ENCODE results near the gene LRIT1.

The LRIT1 gene

DNA sequence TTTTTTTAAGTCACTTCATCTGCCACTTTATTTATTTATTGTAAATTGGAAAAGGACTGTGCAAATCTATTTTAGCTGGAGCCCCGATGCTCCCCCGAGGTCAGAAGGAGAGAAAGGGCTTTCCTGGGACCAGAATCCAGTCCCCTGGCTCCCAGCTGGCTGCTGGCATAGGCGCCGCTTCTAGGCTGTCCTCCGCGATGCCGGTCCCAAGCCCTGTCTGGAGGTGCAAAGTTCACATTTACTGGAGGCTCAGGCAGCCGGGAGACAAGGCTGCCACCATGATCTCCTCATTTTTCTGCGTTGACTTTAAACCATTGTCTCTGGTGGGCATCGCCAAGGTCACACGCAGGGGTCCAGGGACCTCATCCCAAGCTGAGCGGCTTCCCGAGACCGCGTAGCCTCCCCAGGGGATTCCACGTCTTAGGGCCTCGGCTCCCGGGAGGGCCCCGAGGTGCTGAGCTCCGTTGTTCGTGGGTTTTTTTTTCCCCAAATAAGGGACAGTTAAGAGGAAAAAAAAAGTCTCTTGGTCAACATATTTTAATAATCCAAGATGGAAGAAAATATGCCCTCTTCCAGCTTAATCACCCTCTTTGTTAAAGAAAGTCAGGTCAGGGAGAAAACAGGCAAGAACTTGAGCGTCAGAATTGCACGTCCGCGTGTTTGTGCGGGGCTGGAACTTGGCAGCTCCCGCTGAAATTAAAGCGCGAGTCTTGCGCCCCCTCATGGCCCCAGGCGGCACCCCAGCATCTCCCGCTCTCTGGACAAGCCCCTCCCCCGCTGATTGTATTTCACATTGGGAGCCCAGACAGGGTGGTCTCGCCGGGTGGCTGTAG is 15.4 kb upstream of the LRIT1 start:
- Histone ChIP-seq H3K27ac (ENCODE audit: low read depth, low read length) (no peak overlapping the region), H3K4me1 (ENCODE audit: control insufficient read depth in 5 of 5, insufficient read depth in 5 of 5, low read length in 5 of 5) (peaks cover 0 to 10% (median 9%) of the 10 kb centered on the region in 5 donors), H3K4me3 (ENCODE audit: low read depth in 1 of 5, low read length in 5 of 5) (peak overlapping the region in 1 of 5 donors; percentile 19), H3K36me3 (ENCODE audit: control insufficient read depth in 5 of 5, insufficient read depth in 5 of 5, low read length in 5 of 5) (no peaks in the 10 kb centered on the region), H3K9me3 (ENCODE audit: control insufficient read depth in 5 of 5, low read length in 5 of 5) (peaks cover 0 to 4% (median 0%) of the 10 kb centered on the region in 5 donors), H3K9ac (ENCODE audit: low read length in 5 of 5) (peak overlapping the region in 1 of 5 donors; percentile 12), H3K27me3 (ENCODE audit: control insufficient read depth in 5 of 5, insufficient read depth in 4 of 5, low read length in 5 of 5) (peaks cover 0 to 18% (median 0%) of the 10 kb centered on the region in 5 donors)

DNA sequence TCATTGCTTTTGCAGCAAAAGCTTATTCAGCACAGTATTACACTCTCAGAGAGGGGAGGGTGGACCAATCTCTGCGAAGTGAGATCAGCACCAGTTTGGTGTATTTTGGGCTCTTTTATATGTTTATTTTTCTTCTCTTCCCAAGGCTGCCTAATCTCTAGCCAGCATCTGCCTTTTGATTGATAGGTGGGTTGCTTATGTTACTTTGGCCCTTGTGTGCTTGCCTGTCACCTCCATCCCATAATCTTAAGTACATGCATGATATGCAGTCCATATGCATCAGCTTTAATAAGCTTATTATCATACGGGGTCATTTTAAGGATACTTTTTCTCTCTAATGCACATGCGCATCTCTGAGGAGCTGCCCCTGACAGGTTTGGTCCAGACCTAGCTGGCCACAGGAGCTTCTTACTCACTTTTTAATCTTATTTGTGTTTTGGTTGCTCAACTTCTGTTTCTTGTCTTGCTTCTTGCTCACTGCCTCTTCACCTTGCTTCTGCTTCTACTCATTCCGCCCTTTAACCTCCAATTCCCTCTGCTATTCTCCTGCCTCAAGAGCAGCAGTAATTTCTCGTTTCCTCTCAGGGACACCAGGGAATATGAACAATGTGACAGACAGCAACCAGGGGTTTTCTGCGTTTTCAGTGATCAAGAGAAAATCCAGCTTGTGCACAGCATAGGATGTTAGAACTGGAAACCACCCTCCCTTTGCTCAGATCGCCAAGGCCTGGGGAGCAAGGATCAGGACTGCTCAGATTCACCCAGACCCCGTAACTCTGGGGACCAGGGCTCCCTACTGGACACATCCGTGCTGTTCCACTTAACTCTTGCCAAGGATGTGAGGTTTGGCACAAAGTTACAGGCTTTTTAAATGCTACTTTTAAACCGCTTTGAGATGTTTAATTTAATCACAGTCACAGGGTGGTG is 13.5 kb upstream of the LRIT1 start:
- Histone ChIP-seq H3K4me1 (ENCODE audit: control insufficient read depth in 5 of 5, insufficient read depth in 5 of 5, low read length in 5 of 5) (peaks cover 0 to 10% (median 9%) of the 10 kb centered on the region in 5 donors), H3K4me3 (ENCODE audit: low read depth in 1 of 5, low read length in 5 of 5) (no peak overlapping the region), H3K27ac (ENCODE audit: low read depth, low read length) (no peak overlapping the region), H3K27me3 (ENCODE audit: control insufficient read depth in 5 of 5, insufficient read depth in 4 of 5, low read length in 5 of 5) (peaks cover 0 to 6% (median 0%) of the 10 kb centered on the region in 5 donors), H3K36me3 (ENCODE audit: control insufficient read depth in 5 of 5, insufficient read depth in 5 of 5, low read length in 5 of 5) (no peaks in the 10 kb centered on the region), H3K9ac (ENCODE audit: low read length in 5 of 5) (no peak overlapping the region), H3K9me3 (ENCODE audit: control insufficient read depth in 5 of 5, low read length in 5 of 5) (peaks cover 0 to 10% (median 0%) of the 10 kb centered on the region in 5 donors)

GRCh38 chr10:84248794-84249193 is 7.4 kb upstream of the LRIT1 start:
- Histone ChIP-seq H3K27me3 (ENCODE audit: control insufficient read depth in 5 of 5, insufficient read depth in 4 of 5, low read length in 5 of 5) (peaks cover 0 to 10% (median 0%) of the 10 kb centered on the region in 5 donors), H3K4me1 (ENCODE audit: control insufficient read depth in 5 of 5, insufficient read depth in 5 of 5, low read length in 5 of 5) (peaks cover 0 to 8% (median 2%) of the 10 kb centered on the region in 5 donors), H3K9me3 (ENCODE audit: control insufficient read depth in 5 of 5, low read length in 5 of 5) (peaks cover 0 to 10% (median 0%) of the 10 kb centered on the region in 5 donors), H3K9ac (ENCODE audit: low read length in 5 of 5) (no peak overlapping the region), H3K36me3 (ENCODE audit: control insufficient read depth in 5 of 5, insufficient read depth in 5 of 5, low read length in 5 of 5) (no peaks in the 10 kb centered on the region), H3K27ac (ENCODE audit: low read depth, low read length) (no peak overlapping the region), H3K4me3 (ENCODE audit: low read depth in 1 of 5, low read length in 5 of 5) (no peak overlapping the region)

DNA sequence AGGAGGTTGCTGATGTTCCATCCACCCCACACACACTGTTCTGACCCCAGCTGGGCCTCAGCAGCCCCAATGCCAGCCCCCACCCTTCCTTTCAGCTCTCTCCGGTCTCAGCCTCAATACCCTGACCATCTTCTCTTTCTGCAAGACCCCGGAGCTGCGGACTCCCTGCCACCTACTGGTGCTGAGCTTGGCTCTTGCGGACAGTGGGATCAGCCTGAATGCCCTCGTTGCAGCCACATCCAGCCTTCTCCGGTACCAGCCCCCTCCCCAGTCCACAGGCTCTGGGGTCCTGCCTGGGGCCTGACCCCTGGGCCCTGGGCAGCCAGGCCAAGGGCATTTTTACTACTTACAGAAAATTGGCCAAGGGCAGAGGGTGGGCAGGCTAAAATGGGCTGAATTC is 6.2 kb upstream of the LRIT1 start:
- H3K36me3 ChIP-seq (ENCODE audit: control insufficient read depth in 5 of 5, insufficient read depth in 5 of 5, low read length in 5 of 5): no peaks in the 10 kb centered on the region
- H3K27ac ChIP-seq (ENCODE audit: low read depth, low read length): no peak overlapping the region
- H3K9ac ChIP-seq (ENCODE audit: low read length in 5 of 5): no peak overlapping the region
- no peak overlapping the region for H3K4me3 ChIP-seq (ENCODE audit: low read depth in 1 of 5, low read length in 5 of 5)
- H3K27me3 ChIP-seq (ENCODE audit: control insufficient read depth in 5 of 5, insufficient read depth in 4 of 5, low read length in 5 of 5): peaks cover 0 to 10% (median 0%) of the 10 kb centered on the region in 5 donors
- peaks cover 0 to 10% (median 0%) of the 10 kb centered on the region in 5 donors for H3K9me3 ChIP-seq (ENCODE audit: control insufficient read depth in 5 of 5, low read length in 5 of 5)
- peaks cover 0 to 8% (median 2%) of the 10 kb centered on the region in 5 donors for H3K4me1 ChIP-seq (ENCODE audit: control insufficient read depth in 5 of 5, insufficient read depth in 5 of 5, low read length in 5 of 5)

DNA sequence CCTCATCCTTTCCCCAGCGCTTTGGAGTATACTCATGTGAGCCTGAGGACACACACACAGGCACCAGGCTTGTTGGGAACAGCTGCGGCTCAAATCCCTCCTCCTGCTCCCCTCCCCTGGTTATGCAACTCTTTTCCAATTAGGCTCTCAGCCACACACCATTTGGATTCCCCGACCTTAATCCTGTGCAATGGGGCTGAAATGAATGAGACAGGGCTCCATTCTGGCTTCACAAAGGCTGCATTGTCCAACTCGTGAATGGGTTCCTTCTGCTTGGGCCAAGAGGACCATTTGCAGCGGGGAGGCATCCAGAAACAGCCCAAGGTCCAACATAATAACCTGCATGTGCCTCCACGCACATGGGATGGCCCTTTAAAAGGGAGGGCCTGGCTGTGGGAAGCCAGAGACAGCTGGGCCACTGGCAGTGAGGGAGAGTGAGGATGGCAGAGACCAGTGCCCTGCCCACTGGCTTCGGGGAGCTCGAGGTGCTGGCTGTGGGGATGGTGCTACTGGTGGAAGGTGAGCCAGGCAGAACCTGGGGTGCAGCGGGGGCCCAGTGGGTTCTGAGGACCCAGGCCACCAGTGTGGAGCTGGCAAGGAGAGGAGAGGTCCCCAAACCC is 3.4 kb upstream of the LRIT1 start, which contains the start of gene RGR:
Gene RGR, plus strand, starts transcription at position 403 of the 620 bp plus-strand sequence. Its CDS starts 38 bp downstream, at position 441.
- no peaks in the 10 kb centered on the region for H3K9me3 ChIP-seq (ENCODE audit: control insufficient read depth in 5 of 5, low read length in 5 of 5)
- H3K36me3 ChIP-seq (ENCODE audit: control insufficient read depth in 5 of 5, insufficient read depth in 5 of 5, low read length in 5 of 5): no peaks in the 10 kb centered on the region
- H3K4me1 ChIP-seq (ENCODE audit: control insufficient read depth in 5 of 5, insufficient read depth in 5 of 5, low read length in 5 of 5): peaks cover 0 to 8% (median 2%) of the 10 kb centered on the region in 5 donors
- H3K9ac ChIP-seq (ENCODE audit: low read length in 5 of 5): no peak within 1 kb of the TSS
- no peak within 1 kb of the TSS for H3K4me3 ChIP-seq (ENCODE audit: low read depth in 1 of 5, low read length in 5 of 5)
- no peak within 1 kb of the TSS for H3K27ac ChIP-seq (ENCODE audit: low read depth, low read length)
- peaks cover 0 to 8% (median 0%) of the 10 kb centered on the region in 5 donors for H3K27me3 ChIP-seq (ENCODE audit: control insufficient read depth in 5 of 5, insufficient read depth in 4 of 5, low read length in 5 of 5)

GRCh38 chr10:84243759-84244158 is 2.4 kb upstream of the LRIT1 start:
- Histone ChIP-seq H3K9me3 (ENCODE audit: control insufficient read depth in 5 of 5, low read length in 5 of 5) (no peaks in the 10 kb centered on the region), H3K4me3 (ENCODE audit: low read depth in 1 of 5, low read length in 5 of 5) (no peak overlapping the region), H3K36me3 (ENCODE audit: control insufficient read depth in 5 of 5, insufficient read depth in 5 of 5, low read length in 5 of 5) (no peaks in the 10 kb centered on the region), H3K4me1 (ENCODE audit: control insufficient read depth in 5 of 5, insufficient read depth in 5 of 5, low read length in 5 of 5) (peaks cover 0 to 8% (median 2%) of the 10 kb centered on the region in 5 donors), H3K27me3 (ENCODE audit: control insufficient read depth in 5 of 5, insufficient read depth in 4 of 5, low read length in 5 of 5) (peaks cover 0 to 6% (median 0%) of the 10 kb centered on the region in 5 donors), H3K9ac (ENCODE audit: low read length in 5 of 5) (no peak overlapping the region), H3K27ac (ENCODE audit: low read depth, low read length) (no peak overlapping the region)

DNA sequence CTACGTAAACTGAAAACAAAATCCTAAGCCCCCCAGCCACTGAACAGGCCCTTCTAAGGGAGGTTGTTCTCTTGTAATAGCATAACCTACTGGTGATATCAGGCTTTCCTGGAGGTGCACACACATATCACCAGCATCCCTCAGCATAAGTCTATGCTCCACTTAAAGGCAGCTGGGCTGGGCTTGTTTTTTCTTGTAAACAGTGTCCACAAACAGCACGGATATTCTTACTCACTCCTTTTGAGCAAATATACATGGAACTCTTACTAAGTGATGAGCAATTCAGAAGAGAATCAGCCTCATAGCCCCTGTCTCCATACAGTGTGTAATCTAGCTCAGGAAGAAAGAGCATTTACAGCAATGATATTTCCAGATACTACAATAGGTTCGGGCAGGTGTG is 2.4 kb downstream of the LRIT1 start:
- Histone ChIP-seq H3K4me1 (ENCODE audit: control insufficient read depth in 5 of 5, insufficient read depth in 5 of 5, low read length in 5 of 5) (peaks cover 0 to 9% (median 5%) of the 10 kb centered on the region in 5 donors), H3K9me3 (ENCODE audit: control insufficient read depth in 5 of 5, low read length in 5 of 5) (no peaks in the 10 kb centered on the region), H3K27ac (ENCODE audit: low read depth, low read length) (no peak overlapping the region), H3K27me3 (ENCODE audit: control insufficient read depth in 5 of 5, insufficient read depth in 4 of 5, low read length in 5 of 5) (peaks cover 0 to 8% (median 4%) of the 10 kb centered on the region in 5 donors), H3K36me3 (ENCODE audit: control insufficient read depth in 5 of 5, insufficient read depth in 5 of 5, low read length in 5 of 5) (no peaks in the 10 kb centered on the region), H3K9ac (ENCODE audit: low read length in 5 of 5) (no peak overlapping the region), H3K4me3 (ENCODE audit: low read depth in 1 of 5, low read length in 5 of 5) (no peak overlapping the region)

- Histone ChIP-seq H3K27ac (ENCODE audit: low read depth, low read length) (no peak overlapping the region), H3K27me3 (ENCODE audit: control insufficient read depth in 5 of 5, insufficient read depth in 4 of 5, low read length in 5 of 5) (peaks cover 0 to 9% (median 4%) of the 10 kb centered on the region in 5 donors)
Observed at GRCh38 chr10:84237199-84238051, 3.9 kb downstream of the LRIT1 start.

GRCh38 chr10:84236807-84237198 is 4.5 kb downstream of the LRIT1 start:
- Histone ChIP-seq H3K9me3 (ENCODE audit: control insufficient read depth in 5 of 5, low read length in 5 of 5) (peaks cover 0 to 2% (median 0%) of the 10 kb centered on the region in 5 donors), H3K27ac (ENCODE audit: low read depth, low read length) (no peak overlapping the region), H3K9ac (ENCODE audit: low read length in 5 of 5) (no peak overlapping the region), H3K4me3 (ENCODE audit: low read depth in 1 of 5, low read length in 5 of 5) (no peak overlapping the region), H3K27me3 (ENCODE audit: control insufficient read depth in 5 of 5, insufficient read depth in 4 of 5, low read length in 5 of 5) (peaks cover 0 to 9% (median 4%) of the 10 kb centered on the region in 5 donors), H3K36me3 (ENCODE audit: control insufficient read depth in 5 of 5, insufficient read depth in 5 of 5, low read length in 5 of 5) (no peaks in the 10 kb centered on the region), H3K4me1 (ENCODE audit: control insufficient read depth in 5 of 5, insufficient read depth in 5 of 5, low read length in 5 of 5) (peaks cover 0 to 9% (median 5%) of the 10 kb centered on the region in 5 donors)

More at GRCh38 chr10:84237199-84238051, 3.9 kb downstream of the LRIT1 start:
- peaks cover 0 to 9% (median 5%) of the 10 kb centered on the region in 5 donors for H3K4me1 ChIP-seq (ENCODE audit: control insufficient read depth in 5 of 5, insufficient read depth in 5 of 5, low read length in 5 of 5)
- H3K36me3 ChIP-seq (ENCODE audit: control insufficient read depth in 5 of 5, insufficient read depth in 5 of 5, low read length in 5 of 5): no peaks in the 10 kb centered on the region
- H3K9me3 ChIP-seq (ENCODE audit: control insufficient read depth in 5 of 5, low read length in 5 of 5): no peaks in the 10 kb centered on the region
- H3K9ac ChIP-seq (ENCODE audit: low read length in 5 of 5): no peak overlapping the region
- H3K4me3 ChIP-seq (ENCODE audit: low read depth in 1 of 5, low read length in 5 of 5): no peak overlapping the region
